GM12892 (cell line): ENCODE results near the gene GALNT12.

Source experiments
- POLR2A ChIP-seq: IDR thresholded peaks from 2 replicates; pipeline ENCODE4 v1.6.1; 2011; ENCODE audit warnings: low read depth, low read length, control low read depth
- POLR2AphosphoS5 ChIP-seq: IDR thresholded peaks from 2 replicates; pipeline ENCODE4 v1.6.1; 2011; ENCODE audit warnings: low read depth, low read length, control low read depth

DNA sequence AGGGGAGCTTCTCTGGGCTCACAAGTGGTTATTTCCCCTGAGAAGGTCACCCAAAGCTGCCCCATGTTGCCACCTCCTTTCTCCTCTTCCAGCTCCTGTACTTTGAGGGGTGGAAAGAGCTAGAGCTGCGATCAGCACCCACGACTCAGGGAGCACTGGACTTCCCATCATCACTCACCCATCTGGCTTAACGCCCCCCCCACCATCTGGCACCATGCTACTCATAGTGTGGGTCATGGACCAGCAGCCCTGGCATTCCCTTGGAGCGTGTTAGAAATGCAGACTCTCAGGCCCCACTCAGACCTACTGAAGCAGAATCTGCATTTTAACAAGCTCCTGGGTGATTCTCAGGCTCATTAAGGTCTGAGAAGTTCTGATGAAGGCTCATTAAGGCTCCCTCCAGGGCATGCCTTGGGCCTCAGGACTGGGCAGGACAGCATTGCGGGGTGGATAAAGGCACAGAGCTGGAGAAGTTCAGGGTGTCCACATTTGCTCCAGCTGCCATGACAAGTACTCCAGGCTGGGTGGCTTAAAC, 67.3 kb downstream of the GALNT12 start:
- no peak for TF ChIP-seq POLR2AphosphoS5
- no peak for TF ChIP-seq POLR2A
